Testis (tissue), 3 donors: ENCODE results near the gene MEGF11. TPM values are rescaled to one million over a fixed set of nuclear protein-coding genes. Genes with fewer than 3 reads are reported as not detected.
"Not testable (repeated sequence)": the region's sequence is repeated elsewhere in the genome, so short reads cannot be mapped to it uniquely, and the experiment has no call there.

ENCODE experiments used
- DNase-seq: peaks from one replicate; pipeline ENCODE4 v3.0.0-alpha.2; 2019
- H3K27ac ChIP-seq, 2 donors: fragments of 200-600 bp; sonication (generic); one replicate each; pipeline ENCODE4 v1.5.1; 2019
- H3K27me3 ChIP-seq: fragments of 200-600 bp; sonication (generic); one replicate; pipeline ENCODE4 v1.5.1; 2019
- H3K36me3 ChIP-seq: fragments of 200-600 bp; sonication (generic); one replicate; pipeline ENCODE4 v1.5.1; 2017; ENCODE audit warnings: low read depth; ENCODE audit errors: missing control alignments
- H3K4me1 ChIP-seq: fragments of 200-600 bp; sonication (generic); one replicate; pipeline ENCODE4 v1.5.1; 2019
- H3K4me3 ChIP-seq, 2 donors: fragments of 200-600 bp; sonication (generic); one replicate each; pipeline ENCODE4 v1.5.1; 2017 to 2019
- H3K9me3 ChIP-seq: fragments of 200-600 bp; sonication (generic); one replicate; pipeline ENCODE4 v1.5.1; 2017
- CTCF ChIP-seq, 3 experiments: fragments of 450-650 bp in 2 of 3; fragments of 200-600 bp in 1 of 3; sonication (generic) in 1 of 3; IDR thresholded peaks; one replicate each; pipeline ENCODE4 v1.5.1; 2016 to 2019; ENCODE audit warnings: antibody characterized with exemption in 3 of 3, mild to moderate bottlenecking in 2 of 3, moderate library complexity in 1 of 3
- POLR2A ChIP-seq: fragments of 450-650 bp; IDR thresholded peaks from one replicate; pipeline ENCODE4 v1.6.1; 2017; ENCODE audit warnings: antibody characterized with exemption, mild to moderate bottlenecking, moderate library complexity
- WGBS, 2 donors: methylation state at CpG; one replicate each; pipeline ENCODE4 v1.1.5; 2018; 5-methylcytosine and 5-hydroxymethylcytosine counted together
- intact Hi-C: fragments of 100-400 bp; cut with DNase I; formaldehyde crosslinking; loops from one replicate; pipeline ENCODE4 v1.15.1; 2023; ENCODE audit warnings: low total_unique reads
- polyA plus RNA-seq: library from polyadenylated mRNA; stranded (reverse); fragments of 350-450 nt; fragmentation: Illumina TruSeq; extraction: RNeasy Lipid Tissue Mini Kit (QIAGEN cat#74804); gene quantifications from one replicate; pipeline ENCODE4 v1.2.3, GENCODE V29; 2014; ENCODE audit warnings: low read depth, low replicate concordance; ENCODE audit not compliant: insufficient read depth
- total RNA-seq, 2 donors: library from RNA; depleted of rRNA; stranded (reverse); fragments of >200 nt; gene quantifications; one replicate each; pipeline ENCODE4 v1.2.3, GENCODE V29; 2016

The MEGF11 gene
- total and polyA plus RNA-seq, 3 donors from 2014 or later: 4.5 to 18.7 (median 8.6) TPM

- no peaks in the 10 kb centered on the region for H3K36me3 ChIP-seq
- H3K27me3 ChIP-seq: no peaks in the 10 kb centered on the region
- peaks cover 24% of the 10 kb centered on the region for H3K4me1 ChIP-seq
- DNase-seq: no peak
- 52 to 80% methylated on average over 3 of the region's 3 CpGs for WGBS, 2 donors
- intact Hi-C loops: no loop called here
- H3K27ac ChIP-seq: no peak overlapping the region
- no peak overlapping the region for H3K4me3 ChIP-seq
- TF ChIP-seq CTCF (IDR thresholded peaks at IDR 0.05) (no peak), POLR2A (no peak)
- H3K9me3 ChIP-seq: no peaks in the 10 kb centered on the region
Observed at GRCh38 chr15:65881766-65882434, 371.6 kb downstream of the MEGF11 start.

- intact Hi-C loops: no loop called here
- WGBS, 2 donors: 83 to 85% methylated on average over 3 of the region's 3 CpGs
- Histone ChIP-seq H3K4me1 (peaks cover 8% of the 10 kb centered on the region), H3K36me3 (no peaks in the 10 kb centered on the region), H3K27ac (no peak overlapping the region), H3K9me3 (no peaks in the 10 kb centered on the region), H3K27me3 (no peaks in the 10 kb centered on the region), H3K4me3 (no peak overlapping the region)
- TF ChIP-seq CTCF (IDR thresholded peaks at IDR 0.05) (no peak), POLR2A (no peak)
- no peak for DNase-seq
Observed at GRCh38 chr15:65877749-65878148, 375.8 kb downstream of the MEGF11 start.

- no peak for DNase-seq
- Histone ChIP-seq H3K4me3 (no peak overlapping the region), H3K27ac (no peak overlapping the region), H3K27me3 (no peaks in the 10 kb centered on the region), H3K36me3 (no peaks in the 10 kb centered on the region), H3K9me3 (no peaks in the 10 kb centered on the region), H3K4me1 (peaks cover 8% of the 10 kb centered on the region)
- intact Hi-C loops: no loop called here
- 56 to 83% methylated on average over 1 of the region's 1 CpG for WGBS, 2 donors
- no peak for TF ChIP-seq CTCF (IDR thresholded peaks at IDR 0.05)
- TF ChIP-seq POLR2A: no peak
Observed at GRCh38 chr15:65875458-65875857, 378.1 kb downstream of the MEGF11 start.

- no peak for TF ChIP-seq POLR2A
- TF ChIP-seq CTCF (IDR thresholded peaks at IDR 0.05): no peak
- Histone ChIP-seq H3K4me3 (no peak overlapping the region), H3K4me1 (peaks cover 8% of the 10 kb centered on the region), H3K27me3 (no peaks in the 10 kb centered on the region), H3K27ac (no peak overlapping the region), H3K9me3 (no peaks in the 10 kb centered on the region), H3K36me3 (no peaks in the 10 kb centered on the region)
- DNase-seq: no peak
- intact Hi-C loops: no loop called here
Observed at GRCh38 chr15:65873256-65873655, 380.3 kb downstream of the MEGF11 start.

GRCh38 chr15:65872596-65872995 is 381.0 kb downstream of the MEGF11 start:
- H3K27ac ChIP-seq: peak overlapping the region in 1 of 2 donors; percentile 46
- DNase-seq, H3K4me3 ChIP-seq, H3K9me3 ChIP-seq, H3K27me3 ChIP-seq, H3K4me1 ChIP-seq, intact Hi-C loops, H3K36me3 ChIP-seq: not testable (repeated sequence)
- 83 to 93% methylated on average over 5 of the region's 5 CpGs for WGBS, 2 donors

- H3K4me3 ChIP-seq, H3K27me3 ChIP-seq, DNase-seq, H3K27ac ChIP-seq, H3K9me3 ChIP-seq, H3K36me3 ChIP-seq, H3K4me1 ChIP-seq, intact Hi-C loops: not testable (repeated sequence)
- 55 to 74% methylated on average over 9 of the region's 9 CpGs for WGBS, 2 donors
Observed at GRCh38 chr15:65871886-65872285, 381.7 kb downstream of the MEGF11 start.
